ENCODE results near the gene INAVA.
"Not testable (repeated sequence)": the region's sequence is repeated elsewhere in the genome, so short reads cannot be mapped to it uniquely, and the experiment has no call there.

The INAVA gene

DNA sequence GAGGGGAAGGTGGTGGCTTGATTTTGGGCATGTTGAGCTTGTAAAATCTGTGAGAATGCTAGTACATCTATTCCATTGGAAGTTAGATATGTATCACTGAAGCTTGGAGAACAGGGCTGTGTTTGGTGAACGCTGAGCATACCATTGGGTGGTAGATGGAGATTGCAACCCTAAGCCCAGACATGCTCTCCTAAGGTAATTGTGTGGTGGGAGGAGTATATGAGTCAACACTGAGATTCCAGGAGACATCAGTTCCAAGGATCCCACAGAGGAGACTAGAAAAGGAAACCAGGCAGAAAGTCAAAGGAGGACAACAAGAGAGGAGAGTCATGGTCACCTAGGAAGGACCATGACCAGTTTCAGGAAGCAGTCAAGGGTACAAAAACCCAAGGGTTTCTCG is 68.4 kb downstream of the INAVA start:
- DNase-seq (ENCODE audit: low read depth), result no peak

DNA sequence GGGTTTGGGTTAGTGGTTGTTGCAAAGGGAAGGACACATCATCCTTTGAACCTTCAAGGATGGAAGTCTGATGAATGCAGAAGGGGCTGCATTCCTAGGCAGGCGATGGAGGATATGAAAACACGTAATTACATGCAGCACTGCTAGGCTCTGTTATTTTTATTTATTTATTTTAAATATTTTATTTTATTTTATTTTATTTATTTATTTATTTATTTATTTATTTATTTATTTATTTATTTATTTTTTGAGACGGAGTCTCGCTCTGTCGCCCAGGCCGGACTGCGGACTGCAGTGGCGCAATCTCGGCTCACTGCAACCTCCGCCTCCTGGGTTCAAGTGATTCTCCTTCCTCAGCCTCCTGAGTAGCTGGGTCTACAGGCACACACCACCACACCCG is 69.2 kb downstream of the INAVA start:
- DNase-seq (ENCODE audit: low read depth), result not testable (repeated sequence)

Data from stimulated activated CD8-positive, alpha-beta memory T cell treated with anti-CD3 and anti-CD28 coated beads, Interleukin-7, amount 100 ng/mL, for 24 hours (primary cell).